GM20000 (cell line): ENCODE measurements around the gene TANK.

Experiments
- DNase-seq: peaks from one replicate; pipeline ENCODE4 v3.0.0; 2012; ENCODE audit warnings: low spot score
- CTCF ChIP-seq: IDR thresholded peaks from 2 replicates; pipeline ENCODE4 v1.5.1; 2012; ENCODE audit warnings: mild to moderate bottlenecking, control low read depth; ENCODE audit errors: extremely low read depth, missing control alignments

The TANK gene

GRCh38 chr2:161117506-161117905 lies 42.7 kb upstream of the TANK start:
- no peak for DNase-seq
- no peak for TF ChIP-seq CTCF

GRCh38 chr2:161118722-161119121 lies 41.5 kb upstream of the TANK start:
- DNase-seq: no peak

GRCh38 chr2:161119483-161119882 lies 40.7 kb upstream of the TANK start:
- no peak for TF ChIP-seq CTCF
- DNase-seq: no peak

More at GRCh38 chr2:161118722-161119121, 41.5 kb upstream of the TANK start:
- TF ChIP-seq CTCF: no peak

GRCh38 chr2:161120775-161121174 lies 39.5 kb upstream of the TANK start:
- DNase-seq: no peak
- TF ChIP-seq CTCF: no peak

- no peak for TF ChIP-seq CTCF
- no peak for DNase-seq
Measured at GRCh38 chr2:161121622-161122021, 38.6 kb upstream of the TANK start.

- TF ChIP-seq CTCF: no peak
- DNase-seq: no peak
Measured at GRCh38 chr2:161122772-161123530, 37.3 kb upstream of the TANK start.

- DNase-seq: no peak
- no peak for TF ChIP-seq CTCF
Measured at GRCh38 chr2:161123531-161124030, 36.6 kb upstream of the TANK start.
